ENCODE results near the gene CDK5RAP2. TPM values are rescaled to one million over a fixed set of nuclear protein-coding genes. Genes with fewer than 3 reads are reported as not detected.

The CDK5RAP2 gene
- total RNA-seq, 4 donors from 2014 or later: 53.5 to 74.2 (median 55.7) TPM

GRCh38 chr9:120377268-120378159 is 202.5 kb downstream of the CDK5RAP2 start:
- DNase-seq (ENCODE audit: low spot score in 2 of 2): no peak
- WGBS, 2 donors: 86 to 90% methylated on average over 23 of the region's 23 CpGs
- intact Hi-C loops (cut with DNase I; ENCODE audit: low total_unique reads): no loop called here
- no peak for TF ChIP-seq CTCF (IDR thresholded peaks at IDR 0.05)
- TF ChIP-seq POLR2A (IDR thresholded peaks at IDR 0.05): no peak
- no peak overlapping the region for H3K4me3 ChIP-seq (ENCODE audit: low read depth, poor library complexity, severe bottlenecking)

GRCh38 chr9:120376101-120376500 is 203.9 kb downstream of the CDK5RAP2 start:
- intact Hi-C loops (cut with DNase I; ENCODE audit: low total_unique reads): no loop called here
- no peak for DNase-seq (ENCODE audit: low spot score in 2 of 2)
- no peak overlapping the region for H3K4me3 ChIP-seq (ENCODE audit: low read depth, poor library complexity, severe bottlenecking)
- 92 to 95% methylated on average over 7 of the region's 7 CpGs for WGBS, 2 donors
- no peak for TF ChIP-seq POLR2A (IDR thresholded peaks at IDR 0.05)
- no peak for TF ChIP-seq CTCF (IDR thresholded peaks at IDR 0.05)

- intact Hi-C loops (cut with DNase I; ENCODE audit: low total_unique reads): no loop called here
- 80 to 85% methylated on average over 4 of the region's 4 CpGs for WGBS, 2 donors
- no peak for DNase-seq (ENCODE audit: low spot score in 2 of 2)
- H3K4me3 ChIP-seq (ENCODE audit: low read depth, poor library complexity, severe bottlenecking): no peak overlapping the region
- TF ChIP-seq CTCF (IDR thresholded peaks at IDR 0.05) (no peak), POLR2A (IDR thresholded peaks at IDR 0.05) (no peak)
These were observed 204.7 kb downstream of the CDK5RAP2 start for GRCh38 chr9:120375316-120375715.

GRCh38 chr9:120374817-120375216 is 205.2 kb downstream of the CDK5RAP2 start:
- no peak for TF ChIP-seq POLR2A (IDR thresholded peaks at IDR 0.05)
- TF ChIP-seq CTCF (IDR thresholded peaks at IDR 0.05): no peak
- DNase-seq (ENCODE audit: low spot score in 2 of 2): no peak
- no peak overlapping the region for H3K4me3 ChIP-seq (ENCODE audit: low read depth, poor library complexity, severe bottlenecking)
- WGBS, 2 donors: 94 to 95% methylated on average over 14 of the region's 14 CpGs
- intact Hi-C loops (cut with DNase I; ENCODE audit: low total_unique reads): no loop called here

GRCh38 chr9:120374239-120374638 is 205.7 kb downstream of the CDK5RAP2 start:
- WGBS, 2 donors: 100% methylated on average over 1 of the region's 1 CpG
- intact Hi-C loops (cut with DNase I; ENCODE audit: low total_unique reads): no loop called here
- no peak for TF ChIP-seq POLR2A (IDR thresholded peaks at IDR 0.05)
- TF ChIP-seq CTCF (IDR thresholded peaks at IDR 0.05): no peak
- DNase-seq (ENCODE audit: low spot score in 2 of 2): no peak
- no peak overlapping the region for H3K4me3 ChIP-seq (ENCODE audit: low read depth, poor library complexity, severe bottlenecking)
